GM12801 (cell line): ENCODE measurements around the gene EXOC8.

Source experiments
- TF ChIP-seq, protein P1 (sequence below): IDR thresholded peaks from one replicate; pipeline ENCODE4 v1.5.1; 2011; ENCODE audit warnings: control low read depth; ENCODE audit not compliant: insufficient read length; ENCODE audit errors: extremely low read depth

EXOC8 gene

DNA sequence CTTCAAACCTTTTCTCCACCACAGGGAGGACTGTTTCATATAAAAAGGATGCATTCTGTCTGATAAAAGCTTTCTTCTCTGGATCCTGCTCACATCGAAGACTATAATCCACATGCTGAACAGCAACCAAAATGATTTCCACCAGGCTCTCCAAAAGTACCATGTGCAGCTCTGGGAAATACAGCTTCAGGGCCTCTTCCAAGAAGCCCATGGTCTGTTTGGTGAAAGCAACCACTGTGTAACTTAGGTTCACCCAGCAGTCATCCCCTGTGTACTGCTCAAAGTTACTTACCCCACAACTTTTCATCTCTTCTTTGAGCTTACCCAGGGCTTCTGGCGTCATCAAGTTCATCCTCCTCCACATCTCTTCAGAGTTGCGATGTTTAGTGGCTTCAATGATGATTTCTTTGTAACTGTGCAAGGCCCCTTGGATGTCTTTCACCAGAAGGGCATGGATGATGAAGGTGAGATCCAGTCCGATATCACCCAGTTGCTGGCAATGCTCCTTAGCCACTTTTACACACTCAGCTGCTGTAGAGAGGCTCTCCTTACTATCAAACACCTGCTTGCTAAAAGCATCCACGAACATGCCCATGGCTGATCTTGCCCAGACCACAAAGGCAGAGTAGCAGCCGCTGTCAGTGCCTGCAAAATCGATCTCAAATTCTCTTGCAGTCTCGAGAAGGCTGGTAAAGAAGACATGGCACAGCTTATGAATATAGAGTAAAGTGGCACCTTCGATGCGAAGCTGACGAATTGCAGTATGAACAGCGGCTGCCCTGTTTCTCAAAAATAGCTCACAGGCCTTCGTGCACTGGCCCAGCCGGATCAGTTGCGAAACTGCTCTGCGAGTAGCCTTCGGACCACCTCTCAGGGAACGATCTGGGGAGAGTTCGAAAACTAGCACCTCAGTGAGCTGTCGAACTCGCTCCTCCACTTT, 1.7 kb downstream of the EXOC8 start:
- TF ChIP-seq, protein P1, sequence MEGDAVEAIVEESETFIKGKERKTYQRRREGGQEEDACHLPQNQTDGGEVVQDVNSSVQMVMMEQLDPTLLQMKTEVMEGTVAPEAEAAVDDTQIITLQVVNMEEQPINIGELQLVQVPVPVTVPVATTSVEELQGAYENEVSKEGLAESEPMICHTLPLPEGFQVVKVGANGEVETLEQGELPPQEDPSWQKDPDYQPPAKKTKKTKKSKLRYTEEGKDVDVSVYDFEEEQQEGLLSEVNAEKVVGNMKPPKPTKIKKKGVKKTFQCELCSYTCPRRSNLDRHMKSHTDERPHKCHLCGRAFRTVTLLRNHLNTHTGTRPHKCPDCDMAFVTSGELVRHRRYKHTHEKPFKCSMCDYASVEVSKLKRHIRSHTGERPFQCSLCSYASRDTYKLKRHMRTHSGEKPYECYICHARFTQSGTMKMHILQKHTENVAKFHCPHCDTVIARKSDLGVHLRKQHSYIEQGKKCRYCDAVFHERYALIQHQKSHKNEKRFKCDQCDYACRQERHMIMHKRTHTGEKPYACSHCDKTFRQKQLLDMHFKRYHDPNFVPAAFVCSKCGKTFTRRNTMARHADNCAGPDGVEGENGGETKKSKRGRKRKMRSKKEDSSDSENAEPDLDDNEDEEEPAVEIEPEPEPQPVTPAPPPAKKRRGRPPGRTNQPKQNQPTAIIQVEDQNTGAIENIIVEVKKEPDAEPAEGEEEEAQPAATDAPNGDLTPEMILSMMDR = no peak

DNA sequence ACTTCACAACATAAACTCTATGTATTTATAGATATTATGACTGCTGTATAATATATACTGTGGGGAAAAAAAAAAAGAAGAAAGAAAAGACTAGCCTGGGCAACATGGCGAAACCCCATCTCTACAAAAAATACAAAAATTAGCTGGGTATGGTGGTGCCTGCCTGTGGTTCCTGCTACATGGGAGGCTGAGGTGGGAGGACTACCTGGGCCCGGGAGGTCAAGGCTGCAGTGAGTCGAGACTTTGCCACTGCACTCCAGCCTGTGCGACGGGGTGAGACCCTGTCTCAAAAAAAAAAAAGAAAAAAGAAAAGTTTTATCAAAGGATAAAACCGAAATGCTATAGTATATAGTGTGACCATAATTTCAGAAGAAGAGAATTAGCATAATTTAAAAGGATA, 2.7 kb downstream of the EXOC8 start:
- TF ChIP-seq, protein P1 = no peak

DNA sequence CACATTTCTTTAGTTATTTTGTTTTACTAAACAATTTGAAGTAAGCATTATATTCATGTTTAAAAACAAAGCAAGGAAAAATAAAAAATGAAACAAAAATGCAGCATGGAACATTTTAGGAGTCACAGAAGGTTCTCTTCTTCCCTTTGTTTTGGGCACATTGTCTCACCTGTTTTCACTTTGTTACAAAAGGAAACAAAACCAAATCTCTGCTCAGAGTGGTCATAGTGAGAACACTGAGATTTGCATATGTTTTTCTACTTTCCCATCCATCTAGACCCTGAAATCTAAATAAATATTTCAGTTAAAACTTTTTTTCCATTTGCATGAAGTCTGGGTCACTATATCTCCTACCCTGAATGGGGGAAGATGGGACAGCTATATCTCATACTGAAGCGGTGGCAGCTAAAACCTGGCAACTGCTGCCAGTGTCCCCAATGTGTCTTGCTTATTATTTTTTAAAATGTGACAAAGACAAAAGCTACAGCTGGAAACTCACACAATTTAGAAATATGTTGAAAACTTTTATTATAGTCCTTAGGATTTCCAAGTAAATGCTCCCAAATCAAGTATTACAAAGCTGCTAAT, 3.5 kb downstream of the EXOC8 start:
- TF ChIP-seq, protein P1 = no peak

DNA sequence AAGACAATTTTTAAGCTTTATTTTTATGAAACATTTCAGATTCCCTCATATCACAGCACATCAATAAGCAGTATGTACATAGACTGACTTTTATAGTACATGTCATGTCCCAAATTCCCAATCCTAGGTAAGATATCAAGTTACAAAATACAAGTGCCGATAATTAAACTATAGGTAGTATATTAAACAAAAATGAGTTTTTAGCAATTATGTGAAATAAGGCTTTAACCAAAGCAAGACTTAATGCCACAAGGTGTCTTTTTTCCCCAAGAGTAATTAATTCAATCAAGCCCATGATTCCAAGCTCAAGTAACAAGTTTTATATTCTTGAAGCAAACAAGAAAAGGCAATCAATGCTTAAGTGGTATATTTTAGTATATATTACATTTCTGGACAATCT, 4.9 kb downstream of the EXOC8 start:
- TF ChIP-seq, protein P1 = no peak

DNA sequence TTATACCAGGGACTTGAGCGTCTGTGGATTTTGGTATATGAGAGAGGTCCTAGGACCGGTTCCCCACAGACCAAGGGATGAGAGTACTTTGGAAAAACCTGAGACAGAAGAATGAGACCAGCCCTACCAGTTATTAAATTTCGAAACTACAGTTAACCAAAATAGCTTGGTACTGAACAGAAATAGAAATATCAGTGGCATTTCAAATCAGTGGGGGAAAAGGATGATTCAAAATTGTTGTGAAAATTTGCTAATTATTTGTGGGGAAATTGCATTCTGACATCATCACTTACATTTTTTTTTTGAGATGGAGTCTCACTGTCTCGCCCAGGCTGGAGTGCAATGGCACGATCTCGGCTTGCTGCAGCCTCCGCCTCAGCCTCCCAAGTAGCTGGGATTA, 8.2 kb downstream of the EXOC8 start:
- TF ChIP-seq, protein P1 = no peak

DNA sequence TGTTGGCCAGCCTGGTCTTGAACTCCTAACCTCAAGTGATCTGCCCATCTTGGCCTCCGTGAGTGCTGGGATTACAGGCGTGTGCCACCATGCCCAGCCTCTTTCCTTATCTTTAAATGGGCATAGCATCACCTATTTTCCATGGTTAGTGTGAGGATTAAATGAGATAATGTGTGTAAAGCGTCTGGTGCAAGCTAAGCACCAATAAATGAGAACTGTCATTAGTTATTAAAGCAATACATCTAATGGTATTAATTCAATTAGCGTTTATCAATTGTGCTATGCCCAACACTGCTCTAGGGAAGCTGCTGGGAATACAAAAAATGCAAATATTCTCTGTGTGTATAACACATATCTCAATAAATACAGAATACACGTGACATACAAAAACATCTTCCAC, 10.0 kb downstream of the EXOC8 start:
- TF ChIP-seq, protein P1 = no peak

DNA sequence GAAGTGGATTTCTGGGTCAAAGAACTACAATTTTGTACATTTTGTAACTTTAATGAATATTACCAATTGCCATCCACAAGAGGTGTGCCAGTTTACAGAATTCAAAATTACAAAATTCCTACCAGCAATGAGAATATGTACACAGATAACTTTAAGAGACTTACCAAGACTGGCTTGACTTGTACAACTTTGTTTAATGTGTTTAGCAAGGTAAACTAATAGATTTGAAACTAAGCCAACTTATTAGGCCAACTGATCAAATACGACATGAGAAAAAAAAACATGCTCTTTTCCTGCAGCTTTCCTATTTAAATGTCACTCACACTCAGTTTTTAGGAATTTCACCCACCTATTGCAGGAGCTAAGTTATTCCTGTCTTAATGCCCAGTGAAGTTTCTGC, 11.4 kb downstream of the EXOC8 start:
- TF ChIP-seq, protein P1 = no peak
